Epithelial cell of esophagus (primary cell): ENCODE data around the gene TBCEL.
A peak's percentile ranks its signal among the peaks of the same experiment; 100 is the strongest.

Experiments
- DNase-seq: peaks from one replicate; pipeline ENCODE4 v3.0.0; 2010; ENCODE audit warnings: low read depth
- H3K4me3 ChIP-seq: 2 replicates; pipeline ENCODE4 v1.5.1; 2011; ENCODE audit warnings: mild to moderate bottlenecking, low read length, control low read depth
- CTCF ChIP-seq: IDR thresholded peaks from 2 replicates; pipeline ENCODE4 v1.5.1; 2011; ENCODE audit warnings: low read depth, mild to moderate bottlenecking, low read length, control low read depth, inconsistent platforms; ENCODE audit not compliant: insufficient read depth; ENCODE audit errors: missing control alignments

Gene TBCEL

GRCh38 chr11:121023848-121024751, at the start of gene TBCEL:
TSS of gene TBCEL (plus strand) at chr11:121024102. CDS start at chr11:121045691, 21,589 bp downstream.
- DNase-seq, result peak; percentile 50

GRCh38 chr11:120974466-120974865, 49.4 kb upstream of the TBCEL start:
- no peak overlapping the region for H3K4me3 ChIP-seq
- no peak for TF ChIP-seq CTCF

More at GRCh38 chr11:121023848-121024751, at the start of gene TBCEL:
- H3K4me3 ChIP-seq, result peak within 1 kb of the TSS; percentile 73
- no peak for TF ChIP-seq CTCF

GRCh38 chr11:120974965-120975364, 48.9 kb upstream of the TBCEL start:
- H3K4me3 ChIP-seq, result no peak overlapping the region
- no peak for DNase-seq
- TF ChIP-seq CTCF, result no peak

More at GRCh38 chr11:120974466-120974865, 49.4 kb upstream of the TBCEL start:
- DNase-seq, result no peak

- TF ChIP-seq CTCF, result no peak
- no peak overlapping the region for H3K4me3 ChIP-seq
- DNase-seq, result peak; percentile 44
These were observed 46.4 kb upstream of the TBCEL start for GRCh38 chr11:120977266-120978137.

- no peak for TF ChIP-seq CTCF
- H3K4me3 ChIP-seq, result no peak overlapping the region
- no peak for DNase-seq
These were observed 45.2 kb upstream of the TBCEL start for GRCh38 chr11:120978701-120979100.

- H3K4me3 ChIP-seq, result peak overlapping the region; percentile 13
- TF ChIP-seq CTCF, result no peak
- peak; percentile 46 for DNase-seq
These were observed 38.0 kb upstream of the TBCEL start for GRCh38 chr11:120985718-120986569.
